C4-2B (cell line): ENCODE results near the gene RXRA.

ENCODE experiments used
- H3K27ac ChIP-seq: fragments of 450-650 bp; 2 replicates; pipeline ENCODE4 v1.5.1; 2017
- CTCF ChIP-seq: fragments of 450-650 bp; conservative IDR thresholded peaks from 2 replicates; pipeline ENCODE4 v1.5.1; 2017; ENCODE audit warnings: mild to moderate bottlenecking
- ZFX ChIP-seq: fragments of 450-650 bp; IDR thresholded peaks from 2 replicates; pipeline ENCODE4 v1.6.1; 2017

The RXRA gene

GRCh38 chr9:134294153-134295071, 31.8 kb upstream of the RXRA start:
- TF ChIP-seq CTCF, result no peak
- TF ChIP-seq ZFX, result no peak
- no peak overlapping the region for H3K27ac ChIP-seq

GRCh38 chr9:134295101-134295745, 31.0 kb upstream of the RXRA start:
- no peak for TF ChIP-seq ZFX
- TF ChIP-seq CTCF, result no peak
- H3K27ac ChIP-seq, result no peak overlapping the region

GRCh38 chr9:134295746-134296250, 30.5 kb upstream of the RXRA start:
- no peak overlapping the region for H3K27ac ChIP-seq
- no peak for TF ChIP-seq ZFX
- TF ChIP-seq CTCF, result no peak

GRCh38 chr9:134296301-134297082, 29.8 kb upstream of the RXRA start:
- TF ChIP-seq CTCF, result no peak
- no peak for TF ChIP-seq ZFX
- H3K27ac ChIP-seq, result no peak overlapping the region

- no peak overlapping the region for H3K27ac ChIP-seq
- TF ChIP-seq ZFX, result no peak
- no peak for TF ChIP-seq CTCF
Observed at GRCh38 chr9:134297083-134297410, 29.2 kb upstream of the RXRA start.

- TF ChIP-seq ZFX (no peak), CTCF (no peak)
- H3K27ac ChIP-seq, result no peak overlapping the region
Observed at GRCh38 chr9:134297576-134297975, 28.7 kb upstream of the RXRA start.
